Measurements from ENCODE around the gene MYO1A. TPM values are rescaled to one million over a fixed set of nuclear protein-coding genes. Genes with fewer than 3 reads are reported as not detected.

Gene MYO1A
- total RNA-seq, 1 donor from 2014 or later: 0.40 TPM

GRCh38 chr12:57047981-57048380, 1.9 kb downstream of the MYO1A start:
- Mint-ChIP-seq H3K27me3 (ENCODE audit: low read depth) (peaks cover 53% of the 10 kb centered on the region), H3K27ac (ENCODE audit: unreplicated experiment) (no peak overlapping the region), H3K4me3 (no peak overlapping the region), H3K36me3 (ENCODE audit: low read depth) (no peaks in the 10 kb centered on the region), H3K4me1 (no peaks in the 10 kb centered on the region), H3K9me3 (no peaks in the 10 kb centered on the region)
- no peak for TF ChIP-seq CTCF (conservative IDR thresholded peaks at IDR 0.05)
- DNase-seq (ENCODE audit: low read depth, low spot score): no peak

GRCh38 chr12:57046947-57047890, 2.7 kb downstream of the MYO1A start:
- H3K27ac Mint-ChIP-seq (ENCODE audit: unreplicated experiment): no peak overlapping the region
- no peak for DNase-seq (ENCODE audit: low read depth, low spot score)
- no peak overlapping the region for H3K4me3 Mint-ChIP-seq
- no peaks in the 10 kb centered on the region for H3K9me3 Mint-ChIP-seq
- TF ChIP-seq CTCF (conservative IDR thresholded peaks at IDR 0.05): no peak
- peaks cover 53% of the 10 kb centered on the region for H3K27me3 Mint-ChIP-seq (ENCODE audit: low read depth)
- no peaks in the 10 kb centered on the region for H3K36me3 Mint-ChIP-seq (ENCODE audit: low read depth)
- no peaks in the 10 kb centered on the region for H3K4me1 Mint-ChIP-seq

GRCh38 chr12:57046086-57046791, 3.7 kb downstream of the MYO1A start:
- peaks cover 59% of the 10 kb centered on the region for H3K27me3 Mint-ChIP-seq (ENCODE audit: low read depth)
- no peaks in the 10 kb centered on the region for H3K9me3 Mint-ChIP-seq
- no peak overlapping the region for H3K4me3 Mint-ChIP-seq
- TF ChIP-seq CTCF (conservative IDR thresholded peaks at IDR 0.05): no peak
- no peak overlapping the region for H3K27ac Mint-ChIP-seq (ENCODE audit: unreplicated experiment)
- no peaks in the 10 kb centered on the region for H3K36me3 Mint-ChIP-seq (ENCODE audit: low read depth)
- DNase-seq (ENCODE audit: low read depth, low spot score): no peak
- no peaks in the 10 kb centered on the region for H3K4me1 Mint-ChIP-seq

GRCh38 chr12:57044889-57045288, 5.0 kb downstream of the MYO1A start:
- no peaks in the 10 kb centered on the region for H3K36me3 Mint-ChIP-seq (ENCODE audit: low read depth)
- DNase-seq (ENCODE audit: low read depth, low spot score): no peak
- peaks cover 55% of the 10 kb centered on the region for H3K27me3 Mint-ChIP-seq (ENCODE audit: low read depth)
- no peak overlapping the region for H3K27ac Mint-ChIP-seq (ENCODE audit: unreplicated experiment)
- no peaks in the 10 kb centered on the region for H3K9me3 Mint-ChIP-seq
- H3K4me1 Mint-ChIP-seq: no peaks in the 10 kb centered on the region
- no peak overlapping the region for H3K4me3 Mint-ChIP-seq
- no peak for TF ChIP-seq CTCF (conservative IDR thresholded peaks at IDR 0.05)

- Mint-ChIP-seq H3K27me3 (ENCODE audit: low read depth) (peaks cover 53% of the 10 kb centered on the region), H3K9me3 (no peaks in the 10 kb centered on the region), H3K36me3 (ENCODE audit: low read depth) (no peaks in the 10 kb centered on the region)
Measured at GRCh38 chr12:57044468-57044867, 5.5 kb downstream of the MYO1A start.

More at GRCh38 chr12:57044468-57044867, 5.5 kb downstream of the MYO1A start:
- no peaks in the 10 kb centered on the region for H3K4me1 Mint-ChIP-seq
- H3K27ac Mint-ChIP-seq (ENCODE audit: unreplicated experiment): no peak overlapping the region
- TF ChIP-seq CTCF (conservative IDR thresholded peaks at IDR 0.05): no peak
- no peak overlapping the region for H3K4me3 Mint-ChIP-seq
- DNase-seq (ENCODE audit: low read depth, low spot score): no peak

All from neural crest cell (in vitro differentiated cells).